ENCODE results near the gene MYT1. TPM values are rescaled to one million over a fixed set of nuclear protein-coding genes. Genes with fewer than 3 reads are reported as not detected.

The MYT1 gene
- total and polyA plus RNA-seq, 2 of the 8 experiments (the other 6 are each of a cell fraction or from before 2014, with no cell fraction given), result 0.63 to 2.0 TPM

DNA sequence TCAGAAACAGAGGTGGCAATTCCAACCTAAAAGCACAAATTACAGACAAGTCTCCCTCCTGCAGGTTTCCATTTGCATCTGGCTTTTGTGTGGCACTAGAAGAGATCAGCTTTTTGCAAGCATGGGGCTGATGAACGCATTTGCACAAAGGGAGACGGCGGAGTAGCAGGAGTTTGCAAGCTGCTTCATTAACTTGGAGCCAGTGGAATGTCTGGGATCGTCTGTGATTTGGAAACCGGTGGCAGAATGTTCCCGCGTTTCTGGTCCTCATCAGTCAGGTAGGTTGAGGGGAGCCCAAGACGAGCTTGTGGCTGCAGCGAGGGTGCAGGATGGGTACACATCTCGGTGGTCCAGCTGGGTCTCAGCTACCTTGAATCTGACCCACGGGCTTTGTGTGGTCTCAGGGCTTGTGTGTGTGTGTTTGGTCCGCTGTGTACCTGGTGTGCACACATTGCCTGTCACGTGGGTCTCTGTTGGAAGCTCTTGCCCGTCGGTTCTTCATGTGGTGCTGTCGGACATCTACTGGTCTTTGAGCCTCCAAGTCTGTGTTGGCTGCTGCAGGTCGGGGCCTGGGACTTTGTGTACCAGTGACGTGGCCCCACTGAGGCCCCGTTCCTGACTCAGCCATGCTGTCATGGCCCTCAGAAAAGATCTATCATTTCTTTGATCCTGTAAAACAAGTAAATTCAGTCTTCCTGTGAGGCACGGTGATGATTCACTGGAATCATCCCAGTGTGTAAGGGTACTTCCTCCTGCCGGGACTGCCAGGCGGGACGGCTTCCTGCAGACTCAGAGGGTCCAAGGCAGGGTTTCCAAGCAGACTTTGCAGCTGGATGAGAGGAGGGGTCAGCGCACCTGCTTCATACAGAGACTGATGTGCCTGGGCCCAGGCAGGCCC, 12.4 kb upstream of the MYT1 start:
- no peak overlapping the region for H3K56ac ChIP-seq (replicated peaks; ENCODE audit: insufficient read length, low read depth, low read length)
- no peak overlapping the region for H2AK5ac ChIP-seq (ENCODE audit: low read depth, low read length)
- H3K9ac ChIP-seq (replicated peaks in 1 of 4; ENCODE audit: extremely low read depth in 1 of 4, low read depth in 3 of 4, low read length in 3 of 4), result no peak overlapping the region
- no peaks in the 10 kb centered on the region for H3K79me1 ChIP-seq (ENCODE audit: low read depth, low read length)
- peaks cover 0 to 8% of the 10 kb centered on the region in 2 experiments for H4K20me1 ChIP-seq (replicated peaks in 1 of 2; ENCODE audit: control insufficient read depth in 1 of 2, insufficient read depth in 2 of 2, low read length in 2 of 2)
- peaks cover 7% of the 10 kb centered on the region; the same call in 1 of the 2 replicates for H3K23me2 ChIP-seq (ENCODE audit: low read depth, low read length)
- POLR2A ChIA-PET (ENCODE audit: partially characterized antibody), result interaction anchor here (0.6 to 0.9 kb wide), 2 partner anchors 63 to 425 kb away, joined by 3 to 4 read pairs; no protein-coding TSS in a partner anchor
- H3K4me3 ChIP-seq (ENCODE audit: extremely low read depth in 1 of 4, insufficient read depth in 2 of 4, low read depth in 3 of 4, low read length in 4 of 4), result no peak overlapping the region
- H2AFZ ChIP-seq (ENCODE audit: low read length), result no peak overlapping the region
- H3K4me2 ChIP-seq (ENCODE audit: insufficient read depth in 1 of 2, low read depth in 2 of 2, low read length in 2 of 2), result peak overlapping the region; percentile 5 to 17; a peak in 1 of 4 replicates
- H2BK20ac ChIP-seq (ENCODE audit: low read length), result peak overlapping the region; percentile 89; the same call in 1 of the 2 replicates
- no peak overlapping the region for H3K27ac ChIP-seq (ENCODE audit: low read depth, low read length)
- no peak overlapping the region; the same call in 1 of the 2 replicates for H3K18ac ChIP-seq (ENCODE audit: extremely low read depth, low read length)
- WGBS, 2 experiments (ENCODE audit: extremely low coverage in 1 of 2, insufficient coverage in 1 of 2, insufficient read length in 1 of 2, insufficient replicate concordance in 2 of 2, low coverage in 1 of 2, low lambda C conversion rate in 2 of 2, missing lambda C conversion rate in 1 of 2), result 81% methylated on average over 24 of the region's 24 CpGs; no CpG with 5 or more reads in 1 of the 2 experiments
- DNase-seq (ENCODE audit: low read depth in 1 of 2, low spot score in 2 of 2), result no peak
- H3K4ac ChIP-seq (replicated peaks; ENCODE audit: insufficient read length, low read depth, low read length), result no peak overlapping the region
- no peak overlapping the region for H4K91ac ChIP-seq (replicated peaks; ENCODE audit: insufficient read length, low read length)
- no peak overlapping the region for H3K23ac ChIP-seq (ENCODE audit: insufficient read length)
- H2BK12ac ChIP-seq (ENCODE audit: low read depth, low read length), result peak overlapping the region; percentile 68; the same call in 1 of the 2 replicates
- H3K79me2 ChIP-seq (ENCODE audit: control insufficient read depth in 1 of 2, insufficient read depth in 2 of 2, low read length in 2 of 2), result no peaks in the 10 kb centered on the region
- peaks cover 0 to 4% of the 10 kb centered on the region in 2 experiments; a peak in 2 of 4 replicates for H3K9me3 ChIP-seq (ENCODE audit: insufficient read depth in 2 of 2, low read depth in 1 of 2, low read length in 1 of 2)
- H3K4me1 ChIP-seq (replicated peaks in 1 of 4; ENCODE audit: control insufficient read depth in 3 of 4, insufficient read depth in 4 of 4, low read length in 3 of 4), result peaks cover 0 to 19% (median 9%) of the 10 kb centered on the region in 4 experiments; a peak in 5 of 7 replicates
- H3K36me3 ChIP-seq (ENCODE audit: control insufficient read depth in 2 of 4, insufficient read depth in 4 of 4, low read length in 3 of 4), result no peaks in the 10 kb centered on the region; a peak in 1 of 8 replicates
- H4K5ac ChIP-seq (ENCODE audit: insufficient read length, low read depth, low read length), result no peak overlapping the region
- H2BK15ac ChIP-seq (ENCODE audit: low read length), result peak overlapping the region; percentile 94; the same call in 1 of the 2 replicates
- CTCF ChIA-PET (ENCODE audit: partially characterized antibody), result interaction anchor here (0.7 to 2.0 kb wide), 7 partner anchors 10 to 71 kb away, joined by 3 to 4 read pairs (median 4); no protein-coding TSS in a partner anchor
- H3K27me3 ChIP-seq (replicated peaks in 1 of 4; ENCODE audit: control insufficient read depth in 3 of 4, extremely low read depth in 1 of 4, insufficient read depth in 3 of 4, low read length in 3 of 4), result no peaks in the 10 kb centered on the region
- H2BK120ac ChIP-seq (replicated peaks; ENCODE audit: low read depth, low read length), result no peak overlapping the region
- FAIRE-seq, result no peak
- no peak overlapping the region for H2BK5ac ChIP-seq (ENCODE audit: low read depth, low read length)
- H4K8ac ChIP-seq (ENCODE audit: extremely low read depth, insufficient read depth, low read length), result peak overlapping the region; percentile 31; the same call in 1 of the 2 replicates
- H3K14ac ChIP-seq (ENCODE audit: insufficient read length), result no peak overlapping the region
- TF ChIP-seq RFX5 (IDR thresholded peaks at IDR 0.05; ENCODE audit: borderline replicate concordance, low read depth, low read length) (no peak), RXRA (IDR thresholded peaks at IDR 0.05; ENCODE audit: insufficient read depth, low read depth, low read length) (no peak), ASH2L (IDR thresholded peaks at IDR 0.05; ENCODE audit: low read length) (no peak), SP4 (IDR thresholded peaks at IDR 0.05; ENCODE audit: low read length) (no peak), KDM4A (IDR thresholded peaks at IDR 0.05; ENCODE audit: low read depth, low read length, severe bottlenecking) (no peak), NRF1 (IDR thresholded peaks at IDR 0.05; ENCODE audit: low read depth, low read length) (no peak)

All from H1 (cell line).